WERI-Rb-1 (cell line): ENCODE data around the gene LSS.
A peak's percentile ranks its signal among the peaks of the same experiment; 100 is the strongest.

Source experiments
- DNase-seq: peaks from one replicate; pipeline ENCODE4 v3.0.0-alpha.2; 2020
- H3K27ac ChIP-seq: fragments of 250-450 bp; sonication (Bioruptor Pico); 2 replicates; pipeline ENCODE4 v1.5.1; 2020; ENCODE audit warnings: mild to moderate bottlenecking, moderate library complexity
- H3K27me3 ChIP-seq: fragments of 250-450 bp; sonication (Bioruptor Pico); 2 replicates; pipeline ENCODE4 v1.5.1; 2021; ENCODE audit warnings: mild to moderate bottlenecking, low read depth, moderate library complexity; ENCODE audit not compliant: insufficient read depth, severe bottlenecking
- H3K36me3 ChIP-seq: fragments of 250-450 bp; sonication (Bioruptor Pico); 2 replicates; pipeline ENCODE4 v1.5.1; 2020; ENCODE audit warnings: mild to moderate bottlenecking, moderate library complexity
- H3K4me3 ChIP-seq: 2 replicates; pipeline ENCODE4 v1.5.1; 2011; ENCODE audit warnings: low read depth, mild to moderate bottlenecking, control low read depth, low read length
- H3K9me3 ChIP-seq: fragments of 250-450 bp; sonication (Bioruptor Pico); 2 replicates; pipeline ENCODE4 v1.5.1; 2021; ENCODE audit warnings: mild to moderate bottlenecking, moderate library complexity; ENCODE audit not compliant: severe bottlenecking
- TF ChIP-seq, protein P1 (sequence below): IDR thresholded peaks from 2 replicates; pipeline ENCODE4 v1.5.1; 2011; ENCODE audit warnings: low read depth, mild to moderate bottlenecking, control low read depth, inconsistent platforms, low read length

LSS gene

DNA sequence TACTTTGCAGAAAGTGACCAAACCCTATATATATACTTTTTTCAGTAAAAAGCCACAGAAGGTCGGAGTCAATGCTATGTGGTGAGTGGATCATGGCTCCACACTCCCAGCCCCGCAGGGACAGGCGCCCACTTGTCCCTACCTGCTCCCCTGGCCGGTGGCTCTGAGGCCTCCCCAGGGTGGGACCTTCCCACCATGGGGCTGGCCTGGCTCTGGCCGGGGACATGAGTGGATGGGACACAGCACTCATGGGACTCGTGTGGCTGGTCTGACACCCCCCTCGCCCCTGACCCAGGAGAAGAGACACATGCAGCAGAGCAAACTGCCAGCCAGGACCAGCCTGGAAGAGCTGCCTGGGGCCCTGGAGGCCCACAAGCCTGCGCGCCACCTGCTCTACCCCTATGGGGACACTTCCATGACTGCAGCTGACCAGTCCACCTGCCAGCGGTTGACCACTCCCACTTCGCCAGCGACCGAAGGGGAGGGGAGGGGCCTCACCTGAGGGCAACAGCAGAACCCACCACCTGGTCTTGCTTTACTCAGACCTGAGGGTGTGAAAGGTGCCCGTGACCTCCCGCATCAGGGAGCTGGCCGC, 46.5 kb downstream of the LSS start:
- TF ChIP-seq, protein P1, sequence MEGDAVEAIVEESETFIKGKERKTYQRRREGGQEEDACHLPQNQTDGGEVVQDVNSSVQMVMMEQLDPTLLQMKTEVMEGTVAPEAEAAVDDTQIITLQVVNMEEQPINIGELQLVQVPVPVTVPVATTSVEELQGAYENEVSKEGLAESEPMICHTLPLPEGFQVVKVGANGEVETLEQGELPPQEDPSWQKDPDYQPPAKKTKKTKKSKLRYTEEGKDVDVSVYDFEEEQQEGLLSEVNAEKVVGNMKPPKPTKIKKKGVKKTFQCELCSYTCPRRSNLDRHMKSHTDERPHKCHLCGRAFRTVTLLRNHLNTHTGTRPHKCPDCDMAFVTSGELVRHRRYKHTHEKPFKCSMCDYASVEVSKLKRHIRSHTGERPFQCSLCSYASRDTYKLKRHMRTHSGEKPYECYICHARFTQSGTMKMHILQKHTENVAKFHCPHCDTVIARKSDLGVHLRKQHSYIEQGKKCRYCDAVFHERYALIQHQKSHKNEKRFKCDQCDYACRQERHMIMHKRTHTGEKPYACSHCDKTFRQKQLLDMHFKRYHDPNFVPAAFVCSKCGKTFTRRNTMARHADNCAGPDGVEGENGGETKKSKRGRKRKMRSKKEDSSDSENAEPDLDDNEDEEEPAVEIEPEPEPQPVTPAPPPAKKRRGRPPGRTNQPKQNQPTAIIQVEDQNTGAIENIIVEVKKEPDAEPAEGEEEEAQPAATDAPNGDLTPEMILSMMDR = no peak
- Histone ChIP-seq H3K9me3 (peaks cover 7% of the 10 kb centered on the region), H3K27ac (peak overlapping the region; percentile 26; the same call in 1 of the 2 replicates), H3K4me3 (no peak overlapping the region), H3K27me3 (no peaks in the 10 kb centered on the region), H3K36me3 (no peaks in the 10 kb centered on the region; the same call in 1 of the 2 replicates)
- no peak for DNase-seq

DNA sequence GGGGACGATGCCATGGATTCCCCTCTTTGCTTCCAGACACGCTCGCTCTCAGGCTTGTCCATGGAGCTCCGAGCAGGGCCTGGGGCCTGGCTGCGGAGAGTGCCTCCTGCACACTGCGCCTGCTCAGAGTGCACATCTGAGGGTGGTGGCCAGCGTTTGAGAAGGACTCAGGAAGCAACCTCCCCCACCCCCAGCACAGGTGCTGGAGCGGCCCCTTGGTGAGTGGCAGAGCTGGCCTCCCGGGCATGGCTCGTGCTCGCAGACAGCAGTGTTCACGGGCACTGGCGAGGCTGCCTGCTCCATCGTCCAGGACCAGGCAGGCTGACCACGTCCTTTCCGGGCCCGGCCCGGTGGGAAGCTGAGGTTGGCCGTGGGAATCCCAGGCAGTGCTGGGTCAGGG, 47.1 kb downstream of the LSS start:
- no peak for DNase-seq
- Histone ChIP-seq H3K27ac (no peak overlapping the region), H3K4me3 (no peak overlapping the region), H3K9me3 (peaks cover 7% of the 10 kb centered on the region), H3K27me3 (no peaks in the 10 kb centered on the region), H3K36me3 (no peaks in the 10 kb centered on the region; the same call in 1 of the 2 replicates)
- TF ChIP-seq, protein P1 = no peak

DNA sequence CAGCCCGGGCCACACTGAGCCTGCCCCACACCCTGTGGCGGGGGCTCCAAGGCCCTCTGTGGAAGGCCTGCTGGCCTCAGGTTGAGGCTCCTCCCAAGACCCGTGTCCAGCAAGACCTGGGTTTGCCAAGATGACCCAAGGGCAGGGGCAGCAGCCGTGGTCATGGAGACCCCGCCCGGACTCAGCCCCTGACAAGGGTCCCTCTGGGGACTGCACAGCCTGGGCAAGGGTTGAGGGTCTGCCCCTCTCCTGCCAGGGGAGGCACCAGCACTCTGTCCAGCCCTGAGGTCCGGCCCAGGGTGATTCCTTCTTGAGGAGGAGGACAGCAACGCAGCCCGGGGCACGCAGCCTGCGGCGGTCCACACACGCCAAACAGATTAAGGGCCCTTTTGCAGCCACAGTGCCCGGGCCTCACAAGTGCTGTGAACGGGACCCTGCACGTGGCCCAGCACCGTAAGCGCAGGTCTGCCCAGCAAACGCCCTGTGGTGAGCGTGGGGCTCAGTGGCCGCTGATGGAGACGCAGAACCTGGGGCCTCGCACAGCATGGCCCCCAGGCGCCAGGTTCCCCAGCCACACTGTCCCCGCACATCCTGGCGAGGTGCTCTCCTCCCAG, 47.7 kb downstream of the LSS start:
- no peak for DNase-seq
- TF ChIP-seq, protein P1 = no peak
- no peak overlapping the region for H3K27ac ChIP-seq
- H3K9me3 ChIP-seq = peaks cover 7% of the 10 kb centered on the region
- no peak overlapping the region for H3K4me3 ChIP-seq
- no peaks in the 10 kb centered on the region for H3K27me3 ChIP-seq
- H3K36me3 ChIP-seq = no peaks in the 10 kb centered on the region; the same call in 1 of the 2 replicates

DNA sequence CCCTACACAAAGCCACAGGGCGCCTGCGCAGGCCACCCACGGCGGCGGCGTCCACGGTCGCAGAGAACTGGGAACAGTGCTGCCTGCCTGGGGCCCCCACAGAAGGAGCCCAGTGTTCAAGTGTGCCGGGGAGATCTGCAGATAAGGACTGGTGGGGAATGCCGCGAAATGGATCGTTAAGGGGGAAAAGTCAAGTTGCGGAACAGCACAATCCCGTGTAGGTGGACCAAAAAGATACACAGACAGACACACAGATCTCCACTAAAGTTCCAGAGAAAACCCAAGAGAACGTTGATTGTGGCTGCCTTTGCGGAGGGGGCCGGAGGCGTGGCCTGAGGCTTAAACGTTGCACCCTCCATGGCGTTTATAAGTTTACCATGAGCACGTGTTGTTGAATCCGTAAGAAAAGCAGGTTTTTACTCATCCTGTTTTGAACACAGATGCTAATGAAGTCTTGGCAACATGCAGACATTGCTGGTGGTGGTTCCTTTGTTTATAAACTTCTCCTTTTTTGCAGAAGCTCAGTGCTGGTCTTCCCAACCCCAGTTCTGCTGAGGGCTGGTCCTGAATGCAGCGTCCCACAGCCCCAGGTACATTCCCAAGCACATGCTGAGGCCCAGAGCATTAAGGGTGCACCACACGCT, 48.4 kb downstream of the LSS start:
- no peaks in the 10 kb centered on the region; the same call in 1 of the 2 replicates for H3K36me3 ChIP-seq
- DNase-seq = no peak
- no peak overlapping the region for H3K27ac ChIP-seq
- no peaks in the 10 kb centered on the region for H3K27me3 ChIP-seq
- H3K4me3 ChIP-seq = no peak overlapping the region
- TF ChIP-seq, protein P1 = no peak
- H3K9me3 ChIP-seq = peaks cover 7% of the 10 kb centered on the region

DNA sequence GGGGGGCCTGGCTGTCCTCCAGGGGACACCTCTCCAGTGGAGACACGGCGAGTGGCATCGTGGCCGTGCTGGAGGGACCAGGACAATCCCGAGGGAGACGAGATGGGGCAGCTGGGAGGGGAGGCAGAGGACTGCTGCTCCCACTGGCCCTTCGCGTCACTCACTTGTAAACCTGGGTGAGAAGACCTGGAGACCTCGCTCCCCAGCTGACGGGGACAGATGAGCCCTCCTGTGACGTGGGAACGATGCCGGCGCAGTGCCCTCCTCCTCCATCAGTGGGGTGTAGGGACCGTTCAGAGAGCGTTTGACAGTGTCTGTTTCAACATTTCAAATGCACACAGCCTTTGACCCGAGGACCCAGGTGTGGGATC, 48.9 kb downstream of the LSS start:
- DNase-seq = no peak
- H3K27me3 ChIP-seq = no peaks in the 10 kb centered on the region
- H3K27ac ChIP-seq = peak overlapping the region; percentile 71; the same call in 1 of the 2 replicates
- H3K9me3 ChIP-seq = peaks cover 7% of the 10 kb centered on the region
- H3K36me3 ChIP-seq = no peaks in the 10 kb centered on the region; the same call in 1 of the 2 replicates
- no peak overlapping the region for H3K4me3 ChIP-seq
- TF ChIP-seq, protein P1 = no peak
